Measurements from ENCODE around the gene USP40.

DNA sequence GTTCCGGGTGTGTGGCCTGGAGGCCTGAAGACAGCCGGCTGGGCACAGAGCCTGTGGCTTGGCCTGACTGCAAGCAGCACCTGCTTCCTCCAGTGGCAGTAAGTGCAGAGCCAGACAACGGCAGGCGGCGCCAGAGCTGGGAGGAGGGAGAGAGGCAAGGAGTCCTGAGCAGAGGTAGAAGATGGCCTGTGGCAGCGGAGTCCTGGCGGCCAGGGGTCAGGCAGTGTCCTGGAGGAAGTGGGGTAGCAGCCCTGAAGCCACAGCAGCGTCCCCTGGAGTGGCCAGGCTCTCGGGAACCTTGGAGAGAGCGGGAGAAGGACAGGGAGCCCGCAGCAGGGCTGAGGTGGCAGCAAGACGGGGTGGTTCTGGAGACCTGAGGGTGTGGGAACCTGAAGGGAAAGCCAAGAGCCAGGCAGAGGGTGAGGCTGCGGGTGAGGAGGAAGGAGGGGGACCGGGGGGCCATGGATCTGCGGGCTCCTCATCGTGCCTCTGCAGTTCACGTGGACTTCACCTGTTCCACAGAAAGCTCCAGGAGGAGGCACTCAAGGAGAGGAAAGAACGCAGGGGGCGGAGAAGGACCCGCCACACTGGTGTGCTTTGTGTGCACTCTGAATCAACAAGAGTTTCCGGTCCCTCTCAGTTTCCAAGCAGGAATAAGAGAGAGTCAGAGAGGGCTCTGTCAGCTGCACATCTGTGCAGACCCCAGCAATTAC lies 85.9 kb downstream of the USP40 start:
- no peak for TF ChIP-seq CHD2 (IDR thresholded peaks at IDR 0.05; ENCODE audit: low read length, partially characterized antibody)
- TF ChIP-seq POLR2A (IDR thresholded peaks at IDR 0.05; ENCODE audit: low read length): no peak
- TF ChIP-seq, protein P1, sequence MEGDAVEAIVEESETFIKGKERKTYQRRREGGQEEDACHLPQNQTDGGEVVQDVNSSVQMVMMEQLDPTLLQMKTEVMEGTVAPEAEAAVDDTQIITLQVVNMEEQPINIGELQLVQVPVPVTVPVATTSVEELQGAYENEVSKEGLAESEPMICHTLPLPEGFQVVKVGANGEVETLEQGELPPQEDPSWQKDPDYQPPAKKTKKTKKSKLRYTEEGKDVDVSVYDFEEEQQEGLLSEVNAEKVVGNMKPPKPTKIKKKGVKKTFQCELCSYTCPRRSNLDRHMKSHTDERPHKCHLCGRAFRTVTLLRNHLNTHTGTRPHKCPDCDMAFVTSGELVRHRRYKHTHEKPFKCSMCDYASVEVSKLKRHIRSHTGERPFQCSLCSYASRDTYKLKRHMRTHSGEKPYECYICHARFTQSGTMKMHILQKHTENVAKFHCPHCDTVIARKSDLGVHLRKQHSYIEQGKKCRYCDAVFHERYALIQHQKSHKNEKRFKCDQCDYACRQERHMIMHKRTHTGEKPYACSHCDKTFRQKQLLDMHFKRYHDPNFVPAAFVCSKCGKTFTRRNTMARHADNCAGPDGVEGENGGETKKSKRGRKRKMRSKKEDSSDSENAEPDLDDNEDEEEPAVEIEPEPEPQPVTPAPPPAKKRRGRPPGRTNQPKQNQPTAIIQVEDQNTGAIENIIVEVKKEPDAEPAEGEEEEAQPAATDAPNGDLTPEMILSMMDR (IDR thresholded peaks at IDR 0.05): no peak
- no peak for TF ChIP-seq POLR2AphosphoS2 (conservative IDR thresholded peaks at IDR 0.05; ENCODE audit: low read length)
- TF ChIP-seq RFX5 (IDR thresholded peaks at IDR 0.05): no peak
- no peak for TF ChIP-seq FOXS1 (CRISPR knock-in tag; IDR thresholded peaks at IDR 0.05)
- no peak for TF ChIP-seq PHF8 (IDR thresholded peaks at IDR 0.05; ENCODE audit: borderline replicate concordance, low read depth)
- no peak for TF ChIP-seq EP300 (IDR thresholded peaks at IDR 0.05)
- TF ChIP-seq RAD21 (conservative IDR thresholded peaks at IDR 0.05 in 1 of 2, IDR thresholded peaks at IDR 0.05 in 1 of 2): peak in 1 of 2 experiments; percentile 14; a peak in 1 of 5 replicates
- TF ChIP-seq, protein P2, sequence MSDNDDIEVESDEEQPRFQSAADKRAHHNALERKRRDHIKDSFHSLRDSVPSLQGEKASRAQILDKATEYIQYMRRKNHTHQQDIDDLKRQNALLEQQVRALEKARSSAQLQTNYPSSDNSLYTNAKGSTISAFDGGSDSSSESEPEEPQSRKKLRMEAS (IDR thresholded peaks at IDR 0.05): no peak
